Mesenteric fat pad (tissue), 1 donor: ENCODE measurements around the gene MSL3B.
A peak's percentile ranks its signal among the peaks of the same experiment; 100 is the strongest.
"Not testable (repeated sequence)": the region's sequence is repeated elsewhere in the genome, so short reads cannot be mapped to it uniquely, and the experiment has no call there.

Source experiments
- DNase-seq: peaks from one replicate; pipeline ENCODE4 v3.0.0-alpha.2; 2020; ENCODE audit warnings: low spot score
- donor health status: DM: yes; HTN: yes; CAD: no.

MSL3B gene

GRCh38 chr2:233867993-233868532 is at the start of gene MSL3B:
Gene MSL3B (minus strand): TSS chr2:233868386.
- DNase-seq: no peak

- DNase-seq: no peak
These were observed 48.9 kb upstream of the MSL3B start, which contains the start of gene TRPM8 for GRCh38 chr2:233917116-233917515. Gene TRPM8 (plus strand): TSS chr2:233917373. CDS start chr2:233926538, 9,165 bp downstream.

GRCh38 chr2:233915128-233915527 is 46.9 kb upstream of the MSL3B start:
- no peak for DNase-seq

- DNase-seq: no peak
These were observed 44.7 kb upstream of the MSL3B start for GRCh38 chr2:233912691-233913423.

GRCh38 chr2:233907627-233908026 is 39.4 kb upstream of the MSL3B start:
- no peak for DNase-seq

- no peak for DNase-seq
These were observed 37.8 kb upstream of the MSL3B start for GRCh38 chr2:233905945-233906344.

GRCh38 chr2:233901884-233902283 is 33.7 kb upstream of the MSL3B start:
- DNase-seq: no peak

GRCh38 chr2:233901367-233901766 is 33.2 kb upstream of the MSL3B start:
- DNase-seq: no peak

- not testable (repeated sequence) for DNase-seq
These were observed 28.1 kb upstream of the MSL3B start for GRCh38 chr2:233896253-233896652.

GRCh38 chr2:233892793-233893192 is 24.6 kb upstream of the MSL3B start:
- DNase-seq: no peak

GRCh38 chr2:233882353-233882752 is 14.2 kb upstream of the MSL3B start:
- DNase-seq: no peak

GRCh38 chr2:233872125-233872524 is 3.9 kb upstream of the MSL3B start:
- DNase-seq: not testable (repeated sequence)

GRCh38 chr2:233871432-233871831 is 3.2 kb upstream of the MSL3B start:
- no peak for DNase-seq

GRCh38 chr2:233866479-233866878 is 1.7 kb downstream of the MSL3B start:
- no peak for DNase-seq

- no peak for DNase-seq
These were observed 2.3 kb downstream of the MSL3B start for GRCh38 chr2:233865838-233866237.

- no peak for DNase-seq
These were observed 5.9 kb downstream of the MSL3B start for GRCh38 chr2:233862261-233862768.

- no peak for DNase-seq
These were observed 9.9 kb downstream of the MSL3B start for GRCh38 chr2:233858331-233858730.

- DNase-seq: no peak
These were observed 10.6 kb downstream of the MSL3B start for GRCh38 chr2:233857511-233858141.

GRCh38 chr2:233856184-233856583 is 12.0 kb downstream of the MSL3B start:
- DNase-seq: no peak

- no peak for DNase-seq
These were observed 12.8 kb downstream of the MSL3B start for GRCh38 chr2:233855345-233855744.

- DNase-seq: peak; percentile 95
These were observed 13.8 kb downstream of the MSL3B start, which contains the start of gene HJURP for GRCh38 chr2:233854241-233854981. Gene HJURP (minus strand): TSS chr2:233854535. CDS start chr2:233854500, 35 bp downstream.

GRCh38 chr2:233853883-233854240 is 14.3 kb downstream of the MSL3B start:
- DNase-seq: no peak
